Chondrocyte (in vitro differentiated cells): Measurements from ENCODE around the gene RPTOR. TPM values are rescaled to one million over a fixed set of nuclear protein-coding genes. Genes with fewer than 3 reads are reported as not detected.

ENCODE experiments used
- DNase-seq: peaks from one replicate; pipeline ENCODE4 v3.0.0; 2021; ENCODE audit warnings: mixed read lengths, low spot score
- H3K27ac Mint-ChIP-seq: one replicate; pipeline ENCODE4 v1.8.0; 2021; ENCODE audit warnings: mild to moderate bottlenecking, moderate library complexity, mixed read lengths; ENCODE audit not compliant: unreplicated experiment
- H3K27me3 Mint-ChIP-seq: 2 replicates; pipeline ENCODE4 v1.8.0; 2021; ENCODE audit warnings: low read depth, mixed read lengths
- H3K36me3 Mint-ChIP-seq: 2 replicates; pipeline ENCODE4 v1.8.0; 2021; ENCODE audit warnings: low read depth, mixed read lengths
- H3K4me1 Mint-ChIP-seq: 2 replicates; pipeline ENCODE4 v1.8.0; 2021; ENCODE audit warnings: low read depth, mild to moderate bottlenecking, mixed read lengths
- H3K4me3 Mint-ChIP-seq: one replicate; pipeline ENCODE4 v1.8.0; 2021; ENCODE audit warnings: mild to moderate bottlenecking, moderate library complexity, mixed read lengths; ENCODE audit not compliant: unreplicated experiment
- H3K9me3 Mint-ChIP-seq: 2 replicates; pipeline ENCODE4 v1.8.0; 2021; ENCODE audit warnings: low read depth, mixed read lengths
- total RNA-seq: library from RNA; stranded (reverse); gene quantifications from 3 replicates; pipeline ENCODE4 v1.2.1, GENCODE V29; 2021
- TF ChIP-seq, protein P1 (sequence below): fragments of 200-600 bp; sonication (generic); IDR thresholded peaks from 2 replicates; pipeline ENCODE4 v1.5.0; 2021; ENCODE audit warnings: antibody characterized with exemption, mild to moderate bottlenecking, moderate library complexity

The RPTOR gene
- total RNA-seq, 1 donor from 2014 or later: 30.9 TPM

DNA sequence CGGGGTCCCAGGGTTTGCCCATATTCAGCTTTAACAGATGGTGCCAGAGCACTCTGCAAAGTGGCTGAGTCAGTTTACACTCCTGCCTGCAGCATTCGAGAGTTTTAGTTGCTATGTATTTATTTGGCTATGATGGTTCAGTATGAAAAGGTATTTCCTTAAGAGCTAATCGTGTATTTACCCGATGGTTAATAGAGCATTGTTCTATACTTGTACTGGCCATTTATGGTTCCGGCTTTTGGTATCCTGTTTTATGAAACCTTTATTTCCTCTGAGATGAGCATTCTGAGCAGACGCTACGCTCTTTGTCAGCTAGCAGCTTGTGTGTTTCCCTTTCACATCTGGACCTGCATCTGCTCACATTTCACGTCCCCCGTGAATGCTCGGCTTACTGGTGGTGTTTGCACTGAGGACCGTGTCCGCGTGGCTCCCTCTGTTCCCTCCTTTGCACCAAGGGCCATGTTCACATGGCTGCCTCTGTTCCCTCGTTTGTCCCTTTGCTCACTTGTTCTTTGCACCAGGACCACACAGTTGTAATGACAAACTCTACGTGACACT lies 297.9 kb downstream of the RPTOR start:
- peak; percentile 36 for DNase-seq
- no peak overlapping the region for H3K27ac Mint-ChIP-seq
- H3K27me3 Mint-ChIP-seq: no peaks in the 10 kb centered on the region
- H3K9me3 Mint-ChIP-seq: no peaks in the 10 kb centered on the region
- H3K4me1 Mint-ChIP-seq: no peaks in the 10 kb centered on the region
- no peak overlapping the region for H3K4me3 Mint-ChIP-seq
- TF ChIP-seq, protein P1, sequence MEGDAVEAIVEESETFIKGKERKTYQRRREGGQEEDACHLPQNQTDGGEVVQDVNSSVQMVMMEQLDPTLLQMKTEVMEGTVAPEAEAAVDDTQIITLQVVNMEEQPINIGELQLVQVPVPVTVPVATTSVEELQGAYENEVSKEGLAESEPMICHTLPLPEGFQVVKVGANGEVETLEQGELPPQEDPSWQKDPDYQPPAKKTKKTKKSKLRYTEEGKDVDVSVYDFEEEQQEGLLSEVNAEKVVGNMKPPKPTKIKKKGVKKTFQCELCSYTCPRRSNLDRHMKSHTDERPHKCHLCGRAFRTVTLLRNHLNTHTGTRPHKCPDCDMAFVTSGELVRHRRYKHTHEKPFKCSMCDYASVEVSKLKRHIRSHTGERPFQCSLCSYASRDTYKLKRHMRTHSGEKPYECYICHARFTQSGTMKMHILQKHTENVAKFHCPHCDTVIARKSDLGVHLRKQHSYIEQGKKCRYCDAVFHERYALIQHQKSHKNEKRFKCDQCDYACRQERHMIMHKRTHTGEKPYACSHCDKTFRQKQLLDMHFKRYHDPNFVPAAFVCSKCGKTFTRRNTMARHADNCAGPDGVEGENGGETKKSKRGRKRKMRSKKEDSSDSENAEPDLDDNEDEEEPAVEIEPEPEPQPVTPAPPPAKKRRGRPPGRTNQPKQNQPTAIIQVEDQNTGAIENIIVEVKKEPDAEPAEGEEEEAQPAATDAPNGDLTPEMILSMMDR: no peak
- peaks cover 6% of the 10 kb centered on the region for H3K36me3 Mint-ChIP-seq

DNA sequence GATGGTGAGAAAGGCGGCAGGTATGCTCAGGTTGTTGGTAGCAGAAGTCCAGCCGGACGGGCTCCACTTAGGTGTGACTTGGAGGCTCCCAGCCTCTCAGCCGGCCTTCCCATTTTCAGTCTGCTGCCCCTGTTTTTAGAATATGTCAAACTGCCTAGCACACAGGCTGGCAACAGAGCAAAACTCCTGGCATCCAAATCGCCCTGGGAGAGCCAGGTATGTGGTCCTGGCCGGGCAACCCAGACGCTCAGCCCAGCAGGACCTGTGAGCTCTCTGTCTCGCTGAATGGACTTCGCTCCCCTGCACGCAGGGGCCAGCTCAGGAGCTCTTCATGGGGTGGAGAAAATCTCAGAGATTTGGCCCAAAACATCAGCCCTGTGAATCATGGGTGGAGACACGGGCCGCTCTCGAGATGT lies 299.1 kb downstream of the RPTOR start:
- Mint-ChIP-seq H3K4me1 (no peaks in the 10 kb centered on the region), H3K4me3 (no peak overlapping the region), H3K27me3 (no peaks in the 10 kb centered on the region), H3K27ac (no peak overlapping the region), H3K9me3 (no peaks in the 10 kb centered on the region), H3K36me3 (peaks cover 6% of the 10 kb centered on the region)
- TF ChIP-seq, protein P1: no peak
- peak; percentile 59 for DNase-seq

DNA sequence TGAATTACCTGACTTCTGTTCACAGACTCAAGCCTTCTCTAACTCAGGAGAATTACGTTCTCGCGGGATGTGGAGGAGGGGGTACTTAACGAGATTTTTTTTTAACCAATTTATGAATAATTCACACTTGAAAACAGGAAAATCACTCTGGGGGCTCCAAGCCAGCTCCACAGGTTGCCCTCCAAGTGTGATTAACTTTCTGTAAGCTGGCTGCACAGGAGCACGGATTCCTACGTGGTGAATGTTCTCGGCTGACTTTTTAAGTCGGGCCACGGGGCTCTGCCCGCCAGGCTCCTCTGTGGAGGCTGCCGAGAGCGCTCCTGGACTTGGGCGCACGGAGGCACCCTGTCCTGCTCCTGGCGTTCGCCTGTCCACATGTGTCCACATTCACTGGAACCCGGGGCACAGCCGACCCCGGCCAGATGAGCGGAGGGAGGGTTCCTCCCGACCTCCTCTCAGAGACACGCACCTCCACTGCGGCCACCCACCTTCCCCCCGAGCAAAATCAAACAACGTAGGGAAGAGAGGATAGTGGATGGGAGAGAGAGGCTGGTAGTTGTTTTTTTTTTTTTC lies 299.9 kb downstream of the RPTOR start:
- TF ChIP-seq, protein P1: no peak
- Mint-ChIP-seq H3K4me3 (no peak overlapping the region), H3K36me3 (peaks cover 6% of the 10 kb centered on the region), H3K27me3 (no peaks in the 10 kb centered on the region), H3K27ac (no peak overlapping the region), H3K9me3 (no peaks in the 10 kb centered on the region), H3K4me1 (no peaks in the 10 kb centered on the region)
- DNase-seq: peak; percentile 84

DNA sequence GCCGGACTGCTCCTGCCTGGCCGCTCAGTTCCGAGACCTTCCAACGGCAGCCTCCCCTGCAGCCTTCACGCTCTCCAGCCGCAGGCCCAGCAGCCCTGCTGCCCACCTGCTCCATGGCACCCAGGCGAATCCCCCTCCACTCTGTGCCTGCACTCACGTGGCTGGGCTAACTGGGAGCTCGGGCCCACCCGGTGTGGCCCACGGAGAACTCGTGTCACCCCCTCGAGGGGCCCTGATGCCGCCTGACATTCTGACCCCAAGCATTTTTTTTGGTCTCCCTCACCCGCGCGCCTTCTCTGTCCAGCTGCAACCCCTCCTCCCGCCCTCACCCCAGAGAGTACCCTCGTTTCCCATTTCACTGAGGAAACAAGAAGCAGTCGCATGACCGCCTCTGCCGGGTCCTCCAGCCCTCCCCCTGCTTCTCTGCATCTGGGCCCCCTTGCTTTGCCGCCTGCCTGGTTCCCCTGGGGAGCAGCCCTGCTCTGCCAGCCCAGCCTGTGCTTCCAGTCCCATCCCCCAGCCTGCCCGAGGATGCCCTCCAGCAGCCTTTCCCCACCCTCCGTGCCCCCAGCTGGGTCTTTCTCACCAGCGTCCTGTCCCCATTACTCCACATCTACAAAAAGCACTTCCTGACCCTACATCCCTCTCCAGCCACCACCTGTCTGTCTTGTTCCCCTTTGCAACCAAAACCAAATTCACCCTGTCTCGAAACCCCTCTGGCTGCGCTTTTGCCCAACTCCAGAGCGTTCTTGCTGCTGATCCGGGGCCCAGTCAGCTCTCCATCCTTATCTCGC lies 300.6 kb downstream of the RPTOR start:
- Mint-ChIP-seq H3K4me3 (no peak overlapping the region), H3K27ac (no peak overlapping the region), H3K27me3 (no peaks in the 10 kb centered on the region), H3K4me1 (peaks cover under 1% of the 10 kb centered on the region), H3K36me3 (peaks cover 7% of the 10 kb centered on the region), H3K9me3 (no peaks in the 10 kb centered on the region)
- TF ChIP-seq, protein P1: no peak
- DNase-seq: peak; percentile 64

DNA sequence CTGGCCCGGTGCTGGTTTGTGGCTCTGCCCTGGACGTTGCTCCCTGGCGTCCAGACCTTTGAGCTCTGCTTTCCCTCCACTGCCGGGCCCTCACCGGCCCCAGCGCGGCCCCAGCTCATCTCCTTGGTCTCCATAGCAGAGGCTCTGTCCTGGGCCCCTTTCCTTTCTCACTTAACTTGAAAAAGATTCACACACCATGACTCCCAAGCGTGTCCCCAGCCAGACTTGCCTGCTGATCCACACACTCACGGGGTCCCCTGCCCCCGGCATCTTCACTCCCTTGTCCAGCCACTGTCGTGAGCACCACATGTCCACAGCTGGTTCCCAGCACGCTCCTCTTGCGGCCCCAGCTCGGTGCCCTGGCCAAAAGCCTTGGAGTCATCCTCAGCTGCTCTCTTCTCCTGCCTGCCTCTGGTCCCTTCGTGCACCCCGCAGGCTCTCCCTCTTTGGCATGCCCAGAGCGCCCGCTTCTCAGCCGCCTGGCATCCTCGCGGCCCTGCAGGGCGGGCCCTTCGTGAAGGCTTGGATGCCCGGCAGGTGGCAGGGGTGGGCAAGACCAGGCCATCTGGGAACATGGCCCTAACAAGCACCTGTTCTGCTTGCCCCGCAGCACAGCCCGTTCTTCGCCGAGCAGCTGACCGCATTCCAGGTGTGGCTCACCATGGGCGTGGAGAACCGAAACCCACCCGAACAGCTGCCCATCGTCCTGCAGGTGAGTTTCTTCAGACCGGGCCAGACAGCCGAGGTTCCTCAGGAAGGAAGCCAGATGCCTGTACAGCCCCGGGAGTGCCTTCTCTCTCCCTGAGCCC lies 301.4 kb downstream of the RPTOR start:
- Mint-ChIP-seq H3K27me3 (no peaks in the 10 kb centered on the region), H3K36me3 (peaks cover 10% of the 10 kb centered on the region), H3K27ac (no peak overlapping the region), H3K4me3 (no peak overlapping the region), H3K9me3 (no peaks in the 10 kb centered on the region), H3K4me1 (peaks cover 8% of the 10 kb centered on the region)
- peak; percentile 91 for DNase-seq
- TF ChIP-seq, protein P1: no peak
